ENCODE measurements around the gene CITED4. TPM values are rescaled to one million over a fixed set of nuclear protein-coding genes. Genes with fewer than 3 reads are reported as not detected.

Gene CITED4
- polyA plus RNA-seq, 12 donors: 0.80 to 3.8 (median 1.1) TPM; not detected in 2

DNA sequence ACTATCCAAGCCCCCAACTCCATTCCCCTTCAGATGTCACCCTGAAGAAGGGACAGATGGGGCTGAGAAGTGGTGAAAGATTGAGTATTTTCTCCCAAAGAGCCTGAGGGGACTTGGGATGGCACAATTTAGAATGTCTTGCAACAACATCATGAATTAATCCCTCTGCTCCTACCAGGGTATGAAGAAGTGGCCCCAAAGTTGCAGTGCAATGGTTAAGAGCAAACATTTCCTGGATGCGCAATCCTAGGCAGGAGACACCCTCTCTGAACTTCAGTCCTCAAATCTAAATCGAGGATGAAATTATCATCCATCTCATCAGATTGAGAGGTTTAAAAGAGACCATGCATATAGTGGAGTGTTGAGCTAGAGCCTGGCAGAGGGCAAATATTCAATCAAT lies 28.6 kb upstream of the CITED4 start:
- no peak for DNase-seq

DNA sequence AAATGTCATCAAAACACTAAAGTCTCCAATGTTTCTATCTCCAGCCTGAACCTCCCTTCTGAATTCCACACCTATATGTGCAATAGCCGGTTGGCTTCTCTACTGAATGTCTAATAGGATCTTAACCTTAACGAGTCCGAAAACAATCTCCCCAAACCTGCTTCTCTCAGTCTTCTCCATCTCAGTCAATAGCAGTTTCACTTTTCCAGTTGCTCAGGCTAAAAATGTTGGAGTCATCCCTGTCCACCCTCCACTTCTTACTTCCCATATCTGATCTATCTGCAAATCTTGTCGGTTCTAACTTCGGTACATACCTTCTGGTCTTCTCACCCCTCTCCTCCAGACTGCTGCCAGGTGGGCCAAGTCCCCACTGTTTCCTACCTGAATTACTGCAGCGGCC lies 25.5 kb upstream of the CITED4 start:
- DNase-seq: no peak

DNA sequence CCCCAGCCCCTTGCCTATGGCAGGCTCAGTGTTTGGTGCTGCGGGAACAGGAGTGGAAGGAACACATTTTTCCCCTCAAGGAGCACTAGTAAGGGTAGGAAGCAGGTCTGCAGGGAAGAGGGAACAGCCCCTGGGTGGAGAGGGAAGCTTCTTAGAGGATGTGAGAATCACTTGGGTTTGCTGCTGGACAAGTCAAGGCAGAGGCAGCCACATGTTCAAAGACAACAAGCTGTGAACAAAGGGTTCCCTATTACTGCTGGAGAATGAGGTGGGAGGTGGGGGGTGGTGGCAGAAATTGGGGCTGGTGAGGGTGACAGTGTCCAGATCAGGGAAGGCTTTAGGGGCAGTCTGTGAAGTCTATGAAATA lies 24.8 kb upstream of the CITED4 start:
- DNase-seq: no peak

DNA sequence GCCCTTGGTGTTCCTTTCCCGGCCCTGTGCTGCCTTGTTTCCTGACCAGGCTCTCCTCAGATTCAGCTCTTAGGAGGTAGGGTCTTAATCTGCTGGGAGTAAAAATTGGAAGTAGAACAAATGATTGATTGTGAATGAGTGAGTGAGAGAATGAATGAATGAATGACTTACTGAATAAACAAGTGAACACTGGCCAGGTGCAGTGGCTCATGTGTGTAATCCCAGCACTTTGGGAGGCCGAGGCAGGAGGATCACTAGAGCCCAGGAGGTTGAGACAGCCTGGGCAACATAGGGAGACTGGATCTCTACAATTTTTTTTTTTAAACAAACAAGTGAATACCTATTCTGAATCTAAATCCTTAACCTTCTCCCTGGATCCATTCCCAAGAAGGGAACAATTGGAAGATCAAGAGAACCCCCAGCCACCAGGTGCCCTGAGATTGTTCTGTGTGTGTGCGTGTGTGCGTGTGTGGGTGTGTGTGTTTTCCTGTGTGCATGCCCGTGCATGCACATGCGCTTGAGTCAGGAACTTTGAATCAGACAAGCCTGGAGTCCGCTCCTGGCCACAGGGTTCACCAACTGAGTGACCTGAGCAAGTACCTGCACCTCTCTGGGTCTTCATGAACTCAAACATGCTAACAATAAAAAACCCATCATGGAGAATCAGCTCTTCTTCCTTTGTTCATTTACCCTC lies 24.3 kb upstream of the CITED4 start:
- DNase-seq: no peak

DNA sequence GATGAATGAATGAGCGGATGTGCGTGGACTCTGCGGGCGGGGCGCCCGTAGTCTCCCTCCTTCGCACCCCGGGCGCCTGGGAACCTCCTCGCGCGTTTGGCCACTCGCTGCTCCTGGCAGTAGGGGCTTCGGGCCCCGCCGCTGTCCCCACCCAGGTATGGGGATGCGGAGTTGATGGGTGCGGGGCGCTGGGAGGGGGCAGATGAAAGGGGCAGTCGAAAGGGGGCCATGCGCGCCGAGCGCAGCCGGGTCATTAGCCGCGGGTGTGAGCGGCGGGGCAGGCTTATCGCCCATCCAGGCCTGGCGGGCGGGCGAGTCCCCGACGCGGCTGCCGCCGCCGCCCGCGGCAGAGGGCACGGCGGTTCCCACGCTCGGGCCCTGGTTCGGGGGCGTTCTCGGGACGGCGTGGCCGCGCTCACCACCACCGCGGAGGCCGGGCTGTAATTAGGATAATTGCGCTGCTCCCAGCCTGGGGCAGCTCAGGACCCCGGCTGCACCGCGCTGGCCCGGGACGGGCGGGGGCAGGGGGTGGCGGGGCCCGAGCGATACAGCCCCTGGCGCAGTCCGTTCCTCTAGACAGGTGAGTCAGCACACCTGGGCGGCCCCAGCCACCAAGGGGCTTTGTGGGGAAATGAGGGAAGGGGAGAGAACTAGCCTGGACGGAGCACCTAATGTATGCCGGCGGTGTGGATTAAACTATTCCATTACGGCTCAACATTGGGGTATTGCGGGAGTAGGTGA lies 22.1 kb upstream of the CITED4 start:
- DNase-seq: no peak

DNA sequence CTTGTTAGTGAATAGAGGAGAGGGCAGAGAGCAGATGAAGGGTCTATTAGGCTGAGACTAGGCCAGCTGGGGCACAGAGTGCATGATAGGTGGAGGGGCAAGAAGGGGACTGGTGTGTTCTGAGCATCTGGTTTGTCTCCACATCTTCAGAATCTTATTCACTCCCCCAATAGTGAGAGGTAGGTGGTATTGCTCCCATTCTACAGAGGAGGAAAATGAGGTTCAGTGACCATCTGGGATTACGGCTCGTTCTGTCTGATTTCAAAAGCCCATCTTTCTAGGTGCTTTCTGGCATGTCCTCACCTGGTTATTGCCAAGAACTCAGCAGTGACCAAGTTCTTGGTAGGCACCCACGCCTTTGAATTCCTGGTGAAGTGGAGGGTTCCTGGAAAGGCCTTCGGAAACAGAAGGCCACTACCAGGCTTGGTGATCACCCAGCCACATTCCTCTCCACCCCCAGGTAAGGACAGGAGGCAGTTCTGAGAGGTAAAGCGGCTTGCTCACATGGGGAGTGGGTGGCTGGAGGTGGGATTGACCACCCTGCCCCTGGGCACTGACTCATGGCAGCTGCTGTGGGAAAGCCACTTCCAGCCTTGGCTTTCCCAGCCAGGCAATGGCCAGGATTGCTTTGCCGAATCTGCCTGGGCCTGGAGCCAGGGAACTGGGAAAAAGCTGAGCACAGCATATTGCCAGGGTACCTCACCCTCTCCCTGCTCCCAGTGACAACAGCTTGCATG lies 18.8 kb upstream of the CITED4 start:
- DNase-seq: no peak

DNA sequence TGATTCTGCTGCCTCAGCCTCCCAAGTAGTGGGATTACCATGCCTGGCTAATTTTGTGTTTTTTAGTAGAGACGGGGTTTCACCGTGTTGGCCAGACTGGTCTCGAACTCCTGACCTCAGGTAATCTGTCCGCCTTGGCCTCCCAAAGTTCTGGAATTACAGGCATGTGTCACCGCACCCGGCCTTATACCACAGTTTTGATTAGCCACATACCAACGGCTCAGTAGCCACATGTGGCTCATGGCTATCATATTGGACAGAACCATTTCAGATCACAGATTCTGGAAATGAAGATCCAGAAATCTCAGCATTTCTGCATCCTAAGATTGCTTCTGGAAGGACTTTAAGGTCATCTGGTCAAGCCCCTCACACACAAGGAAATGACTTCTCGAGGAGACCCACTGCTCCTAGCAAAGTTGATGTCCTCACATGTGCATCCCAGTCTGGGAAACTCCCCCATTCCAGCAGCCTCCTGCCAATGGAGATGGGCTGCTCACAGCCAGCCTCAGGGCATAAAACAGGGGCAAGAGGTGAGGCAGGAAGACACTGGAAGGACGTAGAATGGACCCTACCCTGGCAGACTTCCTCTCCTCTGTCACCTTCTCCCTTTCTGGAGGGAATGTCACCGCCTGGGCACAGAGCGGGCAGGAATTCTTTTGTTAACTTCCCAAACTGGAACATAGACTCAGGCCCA lies 17.5 kb upstream of the CITED4 start:
- no peak for DNase-seq

DNA sequence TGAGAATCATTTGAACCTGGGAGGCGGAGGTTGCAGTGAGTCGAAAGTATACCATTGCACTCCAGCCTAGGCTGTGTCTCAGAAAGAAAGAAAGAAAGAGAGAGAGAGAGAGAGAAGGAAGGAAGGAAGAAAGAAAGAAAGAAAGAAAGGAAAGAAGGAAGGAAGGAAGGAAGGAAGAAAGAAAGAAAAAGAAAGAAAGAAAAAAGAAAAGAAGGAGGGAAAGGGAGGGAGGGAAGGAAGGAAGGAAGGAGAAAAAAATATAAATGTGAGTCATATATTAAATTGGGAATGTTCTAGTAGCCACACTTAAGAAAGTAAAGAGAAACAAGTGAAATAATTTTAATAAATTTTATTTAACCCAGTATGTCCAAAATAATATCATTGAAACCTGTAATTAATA lies 16.7 kb upstream of the CITED4 start:
- no peak for DNase-seq

DNA sequence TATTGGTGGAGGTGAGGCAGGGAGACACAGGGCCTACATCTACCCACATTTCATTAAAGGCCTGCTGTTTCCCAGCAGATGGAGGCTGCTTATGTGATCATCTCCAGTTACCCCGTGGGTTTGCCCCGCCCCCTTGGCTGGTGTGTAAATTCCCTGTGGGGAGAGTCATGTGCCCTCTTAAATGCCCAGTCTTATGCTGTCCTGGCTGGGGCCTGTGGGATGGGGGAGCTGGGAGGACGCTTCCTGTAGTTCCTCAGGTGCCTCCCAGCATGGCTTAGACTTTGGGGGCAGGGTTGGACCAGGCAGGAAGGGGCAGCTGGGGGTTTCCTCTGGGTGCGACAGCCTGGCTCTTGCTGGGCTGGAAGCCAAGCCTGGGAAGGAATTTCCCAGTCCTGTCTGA lies 15.5 kb upstream of the CITED4 start:
- peak; percentile 13 for DNase-seq

DNA sequence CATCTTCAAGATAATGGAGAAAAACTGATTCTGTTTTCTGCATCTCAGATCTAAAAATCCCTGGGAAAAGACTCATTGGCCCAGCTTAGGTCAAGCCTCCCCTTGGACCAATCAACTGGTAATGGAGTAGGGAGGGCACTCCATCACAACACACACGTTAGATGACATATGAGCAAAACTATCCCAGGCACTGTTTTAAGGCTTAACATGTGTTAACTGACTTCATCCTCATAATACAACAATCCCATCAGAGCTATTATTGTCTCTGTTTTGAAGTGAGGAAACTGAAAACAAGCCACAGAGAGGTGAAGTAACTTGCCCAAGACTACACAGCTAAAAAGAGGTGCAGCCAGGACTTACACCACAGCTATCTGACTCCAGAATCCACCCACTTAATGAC lies 14.7 kb upstream of the CITED4 start:
- no peak for DNase-seq

DNA sequence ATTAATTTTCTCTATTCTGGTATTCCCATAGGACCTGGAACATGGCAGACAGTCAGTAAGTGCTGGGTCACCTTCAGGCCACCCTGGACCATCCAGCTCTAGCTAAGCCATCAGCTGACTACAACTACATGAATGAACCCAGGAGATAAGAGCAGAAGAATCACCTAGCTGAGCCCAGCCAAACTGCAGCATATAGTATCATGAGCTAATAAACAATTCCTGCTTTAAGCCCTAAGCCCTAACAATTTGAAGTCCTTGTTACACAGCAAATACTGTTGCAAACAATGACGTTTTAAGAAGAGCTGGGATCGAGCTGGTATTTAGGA lies 14.2 kb upstream of the CITED4 start:
- no peak for DNase-seq

DNA sequence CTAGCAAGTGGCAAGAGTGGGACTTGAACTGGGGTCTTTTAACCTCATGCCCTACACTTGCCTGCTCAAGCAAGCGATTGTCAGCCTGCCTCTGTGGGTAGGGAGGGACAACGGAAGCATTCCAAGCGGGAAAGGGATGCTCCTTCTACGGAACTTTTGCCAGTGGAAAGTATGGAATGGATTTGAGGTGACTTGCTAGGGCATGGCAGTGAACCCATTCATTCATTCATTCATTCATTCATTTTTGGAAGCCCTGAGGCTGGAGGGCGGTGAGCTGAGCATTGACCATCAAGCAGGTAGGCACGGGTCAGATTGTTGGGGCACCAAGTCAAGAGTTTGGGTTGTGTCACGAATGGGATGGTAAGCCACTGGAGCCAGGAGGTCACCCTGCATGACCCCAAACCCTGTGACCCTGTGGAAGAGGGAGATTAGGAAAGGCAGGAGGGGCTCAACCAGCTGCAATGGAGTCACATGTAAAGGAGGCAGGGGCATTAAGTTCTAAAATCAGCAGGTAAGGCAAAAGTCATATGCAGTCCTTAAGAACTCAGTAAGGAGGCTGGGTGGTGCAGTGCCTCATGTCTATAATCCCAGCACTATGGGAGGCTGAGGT lies 11.8 kb upstream of the CITED4 start:
- no peak for DNase-seq

DNA sequence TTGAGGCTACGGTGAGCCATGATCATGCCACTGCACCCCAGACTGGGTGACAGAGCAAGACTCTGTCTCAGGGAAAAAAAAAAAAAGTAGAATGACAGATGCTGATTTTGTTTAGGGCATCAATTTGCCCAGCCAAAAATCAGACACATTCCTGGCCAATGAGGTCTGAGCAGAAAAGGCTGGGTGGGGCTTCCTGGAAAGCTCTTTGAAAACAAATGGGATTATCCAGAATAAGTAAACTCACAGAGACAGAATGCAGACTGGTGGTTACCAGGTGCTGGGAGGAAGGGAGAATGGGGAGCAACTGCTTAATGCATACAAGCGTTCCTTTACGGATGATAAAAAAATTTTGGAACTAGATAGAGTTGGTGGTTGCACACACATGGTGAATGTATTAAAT lies 10.1 kb upstream of the CITED4 start:
- no peak for DNase-seq

DNA sequence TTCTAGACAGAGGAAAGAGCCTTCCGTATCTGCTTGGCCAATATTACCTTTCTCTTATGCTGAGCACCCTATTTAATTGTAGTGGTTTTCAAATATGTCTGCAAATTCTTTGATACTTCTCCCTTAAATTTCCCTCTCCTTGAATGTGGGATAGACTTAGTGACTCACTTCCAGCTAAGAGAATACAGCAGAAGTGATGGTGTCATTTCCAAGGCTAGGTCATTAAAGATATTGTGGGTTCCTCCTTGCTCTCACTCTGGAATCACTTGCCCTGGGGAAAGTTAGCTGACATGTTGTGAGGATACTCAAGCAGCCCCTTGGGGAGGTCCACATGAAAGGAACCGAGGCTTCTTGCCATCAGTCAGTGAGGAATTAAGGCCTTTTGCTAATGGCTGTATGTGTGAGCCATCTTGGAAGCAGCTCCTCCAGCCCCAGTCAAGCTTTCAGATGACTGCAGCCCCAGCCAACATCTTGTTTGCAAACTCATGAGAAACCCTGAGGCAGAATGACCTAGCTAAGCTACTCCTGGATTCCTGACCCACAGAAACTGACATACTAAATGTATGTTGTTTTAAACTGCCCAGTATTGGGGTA lies 8.1 kb upstream of the CITED4 start:
- DNase-seq: no peak

DNA sequence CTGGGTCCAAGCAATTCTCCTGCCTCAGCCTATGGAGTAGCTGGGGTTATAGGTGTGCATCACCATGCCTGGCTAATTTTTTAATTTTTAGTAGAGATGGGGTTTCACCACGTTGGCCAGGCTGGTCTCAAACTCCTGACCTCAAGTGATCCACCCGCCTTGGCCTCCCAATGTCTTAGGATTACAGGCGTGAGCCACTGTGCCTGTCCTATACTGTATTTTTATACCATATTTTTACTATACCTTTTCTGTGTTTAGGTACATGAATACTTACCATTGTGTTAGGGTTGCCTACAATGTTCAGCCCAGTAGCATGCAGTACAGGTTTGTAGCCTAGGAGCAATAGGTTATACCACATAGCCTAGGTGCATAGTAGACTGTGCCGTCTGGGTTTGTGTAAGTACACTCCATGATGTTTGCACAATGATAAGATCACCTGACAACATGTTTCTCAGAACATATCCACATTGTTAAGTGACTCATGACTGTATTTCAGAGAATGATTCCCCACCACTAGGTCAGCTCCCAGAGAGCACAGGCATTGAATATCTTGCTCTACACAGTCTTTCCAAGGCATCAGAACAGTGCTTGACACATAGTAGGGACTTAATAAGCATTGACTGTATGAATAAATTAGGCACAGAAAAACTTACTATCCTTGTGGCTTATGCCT lies 6.0 kb upstream of the CITED4 start:
- DNase-seq: no peak

DNA sequence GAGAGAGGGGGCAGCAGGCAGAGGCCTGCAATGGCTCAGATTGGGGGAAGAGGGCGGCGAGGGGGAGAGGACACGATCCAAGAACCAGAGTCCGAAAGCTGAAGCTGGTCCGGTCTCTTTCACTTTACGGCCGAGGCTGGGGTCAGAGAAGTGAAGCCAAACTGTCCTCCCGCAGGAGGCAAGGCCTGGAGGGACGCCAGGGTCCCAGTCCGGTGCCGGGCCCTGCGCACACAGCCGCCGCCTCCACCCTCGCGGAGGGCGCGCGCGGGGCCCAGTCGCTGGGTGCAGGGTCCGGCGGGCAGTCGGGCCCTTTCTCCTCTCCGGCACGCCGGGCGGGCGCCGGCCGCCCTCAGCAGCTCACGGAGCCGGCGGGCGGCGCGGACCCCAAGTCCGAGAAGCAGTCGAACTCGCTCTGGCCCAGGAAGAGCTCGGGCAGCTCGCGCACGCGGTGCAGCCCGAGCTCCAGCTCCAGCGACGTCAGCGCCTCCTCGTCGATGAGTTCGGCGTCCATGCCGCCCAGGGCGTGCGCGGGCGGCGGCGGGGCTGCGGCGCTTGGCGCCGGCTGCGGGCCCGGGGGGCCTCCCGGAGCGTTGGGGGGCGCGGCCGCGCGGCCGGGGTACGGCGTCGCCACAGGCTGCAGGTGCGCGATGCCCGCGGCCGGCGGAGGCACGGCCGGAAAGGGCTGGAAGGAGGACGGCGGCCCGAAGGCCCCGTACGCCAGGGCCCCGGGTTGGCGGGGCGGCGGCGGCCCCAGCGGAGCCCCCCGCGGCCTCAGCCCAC lies 749 bp downstream of the CITED4 start:
- peak; percentile 46 for DNase-seq

DNA sequence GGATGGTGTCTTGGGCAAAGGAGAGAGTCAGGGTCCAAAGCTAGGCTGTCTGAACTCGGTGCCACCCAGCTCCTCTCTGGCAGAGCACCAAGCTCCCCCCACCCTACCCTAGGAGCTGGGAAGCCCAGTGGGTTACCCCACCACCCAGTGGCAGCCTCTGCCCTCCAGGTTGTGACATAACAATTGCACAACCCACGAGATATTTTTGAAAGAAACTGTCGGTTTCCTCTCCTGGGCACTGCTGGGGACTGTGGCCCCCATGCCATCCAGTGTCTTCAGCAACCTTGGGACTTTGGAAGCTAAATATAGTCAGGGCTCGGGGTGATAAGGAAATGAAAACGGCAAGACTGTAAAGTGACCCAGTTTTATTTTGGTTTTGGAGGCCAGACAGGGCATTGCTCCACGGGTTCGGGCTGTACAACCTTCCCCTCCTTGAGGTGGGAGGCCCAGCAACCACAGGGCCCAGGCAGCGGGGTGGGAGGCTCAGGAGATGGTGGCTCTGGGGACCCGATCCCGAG lies 1.4 kb downstream of the CITED4 start:
- no peak for DNase-seq

DNA sequence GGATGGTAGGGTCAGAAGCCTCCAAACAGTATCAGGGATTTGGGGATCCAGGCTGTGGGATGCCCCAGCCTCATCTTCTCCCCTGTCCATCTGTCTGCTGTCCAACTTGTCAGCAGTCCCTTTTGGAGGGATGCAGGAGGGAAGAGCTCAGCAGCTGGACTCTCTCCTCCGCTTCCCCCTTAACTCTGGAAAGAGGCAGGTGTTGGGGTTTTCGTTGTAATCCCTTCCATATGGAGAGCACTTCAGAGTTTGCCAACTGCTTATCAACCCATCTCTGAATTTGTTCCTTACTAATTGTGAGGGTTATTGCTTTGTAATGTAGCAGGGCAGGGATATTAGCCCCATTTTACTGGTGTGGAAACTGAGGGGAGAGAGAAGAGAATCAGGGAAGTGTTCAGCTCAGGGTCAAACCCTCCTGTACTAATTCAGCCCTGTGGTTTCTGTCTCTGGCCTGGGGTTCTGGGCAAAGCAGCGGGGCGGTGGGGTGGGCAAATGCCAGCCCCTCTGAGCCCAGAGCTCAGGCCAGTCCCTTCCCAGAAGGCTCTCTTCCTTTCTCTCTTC lies 3.2 kb downstream of the CITED4 start:
- DNase-seq: no peak

DNA sequence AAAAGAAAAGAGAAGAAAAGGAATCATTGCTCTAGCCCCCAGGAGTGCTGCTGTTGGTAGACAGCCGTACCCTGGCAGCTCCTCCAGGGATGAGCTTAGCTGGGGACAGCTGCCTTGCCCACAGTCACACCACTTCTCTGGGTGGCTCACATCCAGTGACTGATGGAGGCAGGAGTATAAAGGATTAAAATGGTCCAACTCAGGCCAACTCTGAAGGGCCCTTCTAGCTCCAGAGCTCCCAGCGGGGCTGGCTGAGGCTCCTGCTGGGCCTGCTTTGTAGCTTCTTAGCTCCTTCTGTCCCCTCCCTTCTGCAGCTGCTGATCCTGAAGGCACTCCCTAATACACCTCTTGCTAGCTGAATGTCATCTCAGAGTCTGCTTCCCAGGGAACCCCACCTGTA lies 4.4 kb downstream of the CITED4 start:
- DNase-seq: peak; percentile 16

Data from muscle of arm (tissue), 12 donors.